Activated naive CD4-positive, alpha-beta T cell treated with Interleukin-2 at 50 U/mL for 16 hours (primary cell): ENCODE data around the gene SIMC1.
"Not testable (repeated sequence)": the region's sequence is repeated elsewhere in the genome, so short reads cannot be mapped to it uniquely, and the experiment has no call there.

Experiments used
- DNase-seq: peaks from one replicate; pipeline ENCODE4 v3.0.0-alpha.2; 2020

The SIMC1 gene

DNA sequence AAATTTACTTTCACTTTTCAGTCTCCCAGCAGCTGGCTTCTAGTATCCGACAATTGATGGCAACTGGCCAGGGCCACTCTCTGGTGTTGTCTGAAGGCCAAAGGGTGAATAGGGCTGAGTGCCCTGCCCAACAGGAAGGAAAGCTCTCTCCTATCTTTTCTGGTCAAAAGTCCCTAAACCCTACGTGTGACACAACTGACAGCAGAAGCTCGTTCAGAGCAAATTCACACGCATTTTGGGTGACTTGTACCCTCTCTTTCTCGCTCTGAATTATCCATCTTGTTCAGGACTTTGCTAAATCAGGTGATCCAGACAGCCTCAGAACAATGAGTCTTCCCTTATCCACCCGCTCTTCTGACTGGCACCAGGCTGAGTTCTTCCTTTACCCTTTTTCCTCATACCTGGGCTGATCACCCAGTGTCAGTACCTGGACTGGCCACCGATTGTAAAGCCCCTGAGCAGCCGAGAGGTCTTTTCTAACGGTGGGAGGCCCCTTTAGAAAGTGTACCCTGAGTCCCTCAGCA is 21.8 kb upstream of the SIMC1 start:
- DNase-seq, result not testable (repeated sequence)

DNA sequence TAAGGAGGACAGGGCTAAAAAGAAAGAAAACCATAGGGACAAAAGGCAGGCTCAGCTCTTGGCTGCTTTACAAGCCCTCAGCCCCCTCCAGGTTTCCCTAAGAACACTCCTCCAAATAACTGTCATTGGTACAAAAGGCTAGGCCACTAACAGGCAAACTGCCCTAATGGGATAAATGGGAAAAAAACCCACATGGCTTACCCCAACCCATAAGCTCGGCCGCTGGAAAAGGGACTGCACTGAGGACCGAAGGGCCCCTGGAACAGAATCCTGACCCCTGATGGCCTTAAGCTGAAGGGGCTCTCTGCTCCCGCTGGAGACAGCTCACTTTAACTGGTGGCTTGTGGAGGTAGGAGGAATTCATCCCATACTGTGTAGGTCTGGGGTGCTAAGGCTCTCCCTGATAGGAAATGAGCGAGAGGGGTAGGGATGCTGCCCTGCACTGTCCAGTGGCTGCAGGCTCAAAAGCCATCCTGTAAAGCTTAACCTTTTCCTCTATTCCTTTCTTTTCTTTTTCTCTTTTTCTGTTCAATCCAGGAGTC is 21.0 kb upstream of the SIMC1 start:
- not testable (repeated sequence) for DNase-seq

DNA sequence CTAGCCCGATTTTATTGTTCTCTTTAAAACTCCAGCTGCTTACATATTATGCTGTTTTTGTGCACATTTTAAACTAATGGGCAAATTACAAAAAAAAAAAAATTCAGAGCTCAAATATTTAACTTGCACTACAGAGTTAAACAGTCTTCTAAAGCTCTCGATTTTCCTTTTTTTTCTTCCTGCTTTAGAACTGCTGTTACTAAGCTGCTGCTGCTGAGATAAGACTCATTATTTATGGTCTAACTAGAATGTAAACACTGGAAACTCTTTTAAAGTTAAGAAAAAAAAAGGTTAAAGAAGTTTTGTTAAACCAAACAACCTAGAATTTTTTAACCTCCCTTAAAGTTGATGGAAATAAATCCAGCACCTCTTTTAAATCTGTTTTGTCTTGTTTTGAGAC is 20.5 kb upstream of the SIMC1 start:
- DNase-seq, result not testable (repeated sequence)

DNA sequence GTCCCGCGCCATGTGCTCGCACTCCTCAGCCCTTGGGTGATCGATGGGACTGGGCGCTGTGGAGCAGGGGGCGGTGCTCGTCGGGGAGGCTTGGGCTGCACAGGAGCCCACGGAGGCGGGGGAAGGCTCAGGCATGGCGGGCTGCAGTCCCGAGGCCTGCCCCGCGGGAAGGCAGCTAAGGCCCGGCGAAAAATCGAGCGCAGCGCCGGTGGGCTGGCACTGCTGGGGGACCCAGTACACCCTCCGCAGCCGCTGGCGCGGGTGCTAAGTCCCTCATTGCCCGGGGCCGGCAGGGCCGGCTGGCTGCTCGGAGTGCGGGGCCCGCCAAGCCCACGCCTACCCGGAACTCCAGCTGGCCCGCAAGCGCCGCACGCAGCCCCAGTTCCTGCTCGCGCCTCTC is 16.2 kb upstream of the SIMC1 start:
- not testable (repeated sequence) for DNase-seq

DNA sequence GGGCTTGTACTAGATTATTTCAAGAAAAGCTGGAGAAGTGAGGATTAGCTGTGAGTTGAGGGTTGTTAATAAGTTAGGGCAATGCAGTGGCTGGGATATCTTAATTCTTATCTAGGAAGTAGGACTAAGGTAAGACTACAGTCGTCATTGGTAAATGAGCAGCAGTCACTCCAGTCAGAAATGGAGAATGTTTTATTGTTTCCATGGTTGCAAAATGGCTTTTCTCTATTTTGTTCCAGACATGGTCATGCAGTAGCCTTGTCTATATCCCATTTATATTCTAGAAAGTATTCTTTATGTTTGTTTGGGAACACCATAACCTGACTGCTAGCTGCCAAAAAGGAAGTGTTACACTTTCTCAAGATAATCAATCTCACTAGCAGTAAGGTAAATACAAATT is 9.9 kb upstream of the SIMC1 start:
- DNase-seq, result not testable (repeated sequence)

DNA sequence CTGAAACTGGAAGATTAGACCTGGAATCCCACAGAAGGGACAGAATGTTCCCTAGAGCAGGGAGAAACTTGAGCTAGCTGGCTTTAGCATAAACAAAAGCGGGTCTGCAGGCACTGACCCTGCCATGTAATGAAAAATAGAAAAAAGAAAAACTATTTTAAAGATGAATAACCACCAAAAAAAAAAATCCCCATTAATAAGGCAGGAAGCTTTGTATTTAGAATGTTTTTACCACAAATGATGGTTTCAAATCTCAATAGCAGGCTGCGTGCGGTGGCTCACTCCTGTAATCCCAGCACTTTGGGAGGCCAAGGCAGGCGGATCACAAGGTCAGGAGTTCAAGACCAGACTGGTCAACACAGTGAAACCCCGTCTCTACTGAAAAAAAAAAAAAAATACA is 5.0 kb upstream of the SIMC1 start:
- not testable (repeated sequence) for DNase-seq

DNA sequence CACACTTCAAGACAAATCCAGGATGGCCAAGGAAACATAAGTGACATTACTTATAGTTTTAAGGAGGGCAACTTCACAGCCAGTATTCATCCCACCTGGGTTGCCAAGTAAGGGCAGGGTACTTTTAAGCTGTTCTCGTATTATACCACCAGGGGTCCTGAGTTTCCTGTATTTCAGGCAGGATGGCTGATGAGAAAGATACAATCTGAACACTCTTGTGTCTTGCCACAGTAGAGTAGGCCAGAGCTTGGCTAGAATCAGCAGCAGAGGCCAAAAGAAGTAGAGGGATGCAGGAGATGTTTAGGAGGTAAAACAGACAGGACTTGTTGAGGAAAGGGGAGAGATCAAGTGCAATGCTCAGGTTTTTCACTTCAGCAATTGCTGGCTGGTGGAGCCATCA is 3.1 kb upstream of the SIMC1 start:
- peak; percentile 5 for DNase-seq

DNA sequence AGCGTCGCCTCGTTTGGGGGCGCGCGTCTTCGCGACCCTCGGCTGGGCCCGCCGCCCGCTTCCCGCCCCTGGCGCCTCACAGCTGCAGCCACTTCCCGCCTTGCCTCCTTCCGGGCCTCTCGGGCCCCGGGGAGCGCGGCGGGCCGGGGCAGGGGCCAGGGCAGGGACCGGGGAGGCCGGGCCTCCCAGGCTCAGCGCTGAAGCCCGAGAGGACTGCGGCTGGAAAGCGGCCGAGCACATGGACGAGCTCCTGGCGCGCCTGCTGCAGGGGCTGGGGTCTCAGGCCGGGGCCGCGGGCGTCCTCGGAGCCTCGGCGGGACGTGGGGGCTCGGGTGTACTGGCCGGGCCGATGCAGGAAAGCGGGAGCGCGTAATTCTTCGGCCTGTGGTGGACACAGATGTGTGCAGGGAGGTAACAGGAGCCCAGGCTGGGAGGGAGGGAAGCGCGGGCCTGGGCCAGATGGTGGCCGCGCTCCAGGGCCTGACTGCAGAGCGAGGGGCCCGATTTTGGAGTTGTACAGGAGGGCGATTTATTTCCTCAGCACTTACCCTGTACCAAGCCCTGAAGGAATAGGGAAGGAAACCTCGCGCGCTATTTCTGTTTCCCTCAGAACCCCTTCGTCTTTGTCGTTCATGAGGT is 540 bp downstream of the SIMC1 start:
- DNase-seq, result not testable (repeated sequence)

DNA sequence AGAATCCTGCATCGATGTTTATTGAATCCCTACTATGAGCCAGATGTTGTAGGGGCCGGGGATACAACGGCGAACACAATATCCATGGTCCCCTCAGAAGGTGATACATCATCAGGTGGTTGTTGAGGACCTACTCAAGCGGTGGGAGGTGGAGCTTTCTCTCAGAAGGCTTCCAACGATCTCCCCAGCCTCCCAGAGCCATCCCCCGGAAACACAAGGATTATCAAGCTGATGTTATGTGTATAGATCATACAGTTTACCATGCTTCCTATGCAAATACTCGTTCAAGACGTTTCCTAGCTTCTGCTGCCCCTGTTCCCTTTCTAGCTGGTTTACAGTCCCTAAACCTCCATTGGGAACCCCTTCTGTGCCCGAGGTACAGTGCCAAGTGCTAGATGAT is 1.1 kb downstream of the SIMC1 start:
- not testable (repeated sequence) for DNase-seq

DNA sequence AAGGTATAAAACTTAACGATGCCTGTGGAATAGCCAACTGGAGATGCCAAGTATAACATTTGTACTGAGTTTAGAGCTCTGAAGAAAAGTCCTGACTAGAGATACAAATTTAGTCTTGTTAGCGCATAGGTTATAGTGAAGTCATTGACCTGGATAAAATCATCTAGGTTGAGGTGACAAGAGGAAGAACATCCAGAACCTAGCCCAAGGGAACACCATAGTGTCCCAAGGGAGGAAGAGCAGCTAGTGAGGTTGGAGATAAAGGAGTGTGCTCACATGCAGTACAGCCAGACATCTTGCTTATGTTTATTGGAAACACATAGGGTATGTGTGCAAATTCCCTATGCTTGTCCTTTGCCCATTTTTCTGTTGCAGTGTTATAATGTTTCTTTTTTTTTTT is 6.1 kb downstream of the SIMC1 start:
- not testable (repeated sequence) for DNase-seq

DNA sequence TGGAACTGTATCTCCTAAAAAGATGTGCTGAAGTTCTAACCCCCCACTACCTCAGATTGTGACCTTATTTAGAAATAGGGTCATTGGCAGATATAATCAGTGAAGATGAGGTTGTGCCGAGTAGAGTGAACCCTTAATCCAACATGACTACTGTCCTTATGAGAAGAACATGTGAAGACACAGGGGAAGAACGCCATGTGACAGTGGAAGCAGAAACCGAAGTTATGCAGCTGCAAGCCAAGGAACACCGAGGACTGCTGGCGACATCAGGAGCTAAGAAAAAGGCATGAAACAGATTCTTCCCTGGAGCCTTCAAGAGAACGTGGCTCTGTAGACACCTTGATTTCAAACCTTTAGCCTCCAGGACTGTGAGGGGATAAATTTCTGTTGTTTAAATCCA is 6.8 kb downstream of the SIMC1 start:
- not testable (repeated sequence) for DNase-seq

DNA sequence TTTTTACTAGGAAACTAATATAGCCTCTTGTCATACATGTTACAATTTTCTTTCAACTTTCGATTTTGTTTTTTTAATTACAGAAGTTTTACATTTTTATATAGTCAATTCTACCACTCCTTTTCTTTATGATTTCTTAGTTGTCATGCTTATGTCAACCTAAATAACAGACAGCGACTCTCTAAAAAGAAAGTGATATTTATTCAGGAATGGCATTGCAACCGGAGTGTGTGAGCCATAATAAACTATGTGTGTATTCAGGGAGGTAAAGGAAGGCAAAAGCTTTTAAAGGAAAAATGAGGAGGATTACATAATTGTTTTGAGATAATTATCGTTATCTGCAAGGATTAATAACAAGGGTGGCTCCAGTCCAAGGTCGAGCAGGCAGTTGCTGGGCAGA is 7.3 kb downstream of the SIMC1 start:
- not testable (repeated sequence) for DNase-seq

DNA sequence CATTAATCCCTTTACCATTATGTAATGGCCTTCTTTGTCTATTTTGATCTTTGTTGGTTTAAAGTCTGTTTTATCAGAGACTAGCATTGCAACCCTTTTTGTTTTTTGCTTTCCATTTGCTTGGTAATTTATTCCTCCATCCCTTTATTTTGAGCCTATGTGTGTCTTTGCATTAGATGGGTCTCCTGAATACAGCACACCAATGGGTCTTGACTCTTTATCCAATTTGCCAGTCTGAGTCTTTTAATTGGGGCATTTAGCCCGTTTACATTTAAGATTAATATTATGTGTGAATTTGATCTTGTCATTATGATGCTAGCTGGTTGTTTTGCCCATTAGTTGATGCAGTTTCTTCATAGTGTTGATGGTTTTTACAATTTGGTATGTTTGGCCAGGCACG is 12.5 kb downstream of the SIMC1 start:
- DNase-seq, result not testable (repeated sequence)

DNA sequence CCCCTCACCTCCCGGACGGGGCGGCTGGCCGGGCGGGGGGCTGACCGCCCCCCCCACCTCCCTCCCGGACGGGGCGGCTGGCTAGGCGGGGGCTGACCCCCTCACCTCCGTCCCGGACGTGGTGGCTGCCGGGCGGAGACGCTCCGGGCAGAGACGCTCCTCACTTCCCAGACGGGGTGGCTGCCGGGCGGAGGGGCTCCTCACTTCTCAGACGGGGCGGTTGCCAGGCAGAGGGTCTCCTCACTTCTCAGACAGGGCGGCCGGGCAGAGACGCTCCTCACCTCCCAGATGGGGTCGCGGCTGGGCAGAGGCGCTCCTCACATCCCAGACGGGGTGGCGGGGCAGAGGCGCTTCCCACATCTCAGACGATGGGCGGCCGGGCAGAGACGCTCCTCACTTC is 13.9 kb downstream of the SIMC1 start:
- not testable (repeated sequence) for DNase-seq

DNA sequence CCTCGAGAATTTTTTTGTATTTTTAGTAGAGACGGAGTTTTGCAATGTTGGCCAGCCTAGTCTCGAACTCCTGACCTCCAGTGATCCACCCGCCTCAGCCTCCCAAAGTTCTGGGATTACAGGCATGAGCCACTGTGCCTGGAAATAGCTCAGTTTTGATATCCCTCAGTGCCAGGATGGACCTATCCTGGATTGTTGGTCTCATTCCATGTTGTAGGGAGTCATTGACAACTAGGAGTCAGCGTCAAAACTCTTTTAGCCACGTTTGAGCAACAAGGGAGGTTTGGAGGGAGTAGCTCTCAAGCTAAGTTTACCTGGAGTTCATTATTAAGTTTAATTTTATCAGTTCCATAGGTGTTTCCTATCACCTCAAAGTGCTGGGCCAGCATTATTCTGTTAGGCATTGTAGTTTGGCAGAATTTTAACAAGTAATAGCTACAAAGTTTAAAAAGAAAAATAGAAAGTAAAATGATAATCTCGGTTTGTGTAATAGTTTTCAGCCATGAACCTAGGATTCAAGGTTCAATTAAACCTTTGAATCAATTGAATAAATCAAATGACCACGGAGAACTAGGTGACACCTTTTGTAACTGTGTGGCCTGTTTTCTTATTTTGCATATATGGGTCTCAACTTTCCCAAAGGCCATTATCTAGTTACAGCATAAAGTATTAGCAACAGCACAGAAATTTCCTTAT is 15.3 kb downstream of the SIMC1 start:
- not testable (repeated sequence) for DNase-seq

DNA sequence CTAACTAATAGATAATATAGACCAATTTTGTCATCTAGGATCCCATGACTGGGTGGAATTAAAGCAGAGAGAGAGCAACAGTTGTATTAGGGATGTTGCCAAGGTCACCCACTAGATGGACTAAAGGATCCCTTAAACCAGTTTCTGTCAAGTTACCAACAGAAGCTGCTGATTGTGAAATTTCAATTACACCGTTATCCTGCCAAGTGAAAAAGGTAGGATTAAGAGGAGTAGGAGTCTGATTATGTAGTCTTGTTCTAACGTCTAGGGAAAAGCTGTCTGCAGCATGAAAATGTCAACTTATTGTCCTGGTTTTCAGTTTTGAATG is 15.8 kb downstream of the SIMC1 start:
- not testable (repeated sequence) for DNase-seq

DNA sequence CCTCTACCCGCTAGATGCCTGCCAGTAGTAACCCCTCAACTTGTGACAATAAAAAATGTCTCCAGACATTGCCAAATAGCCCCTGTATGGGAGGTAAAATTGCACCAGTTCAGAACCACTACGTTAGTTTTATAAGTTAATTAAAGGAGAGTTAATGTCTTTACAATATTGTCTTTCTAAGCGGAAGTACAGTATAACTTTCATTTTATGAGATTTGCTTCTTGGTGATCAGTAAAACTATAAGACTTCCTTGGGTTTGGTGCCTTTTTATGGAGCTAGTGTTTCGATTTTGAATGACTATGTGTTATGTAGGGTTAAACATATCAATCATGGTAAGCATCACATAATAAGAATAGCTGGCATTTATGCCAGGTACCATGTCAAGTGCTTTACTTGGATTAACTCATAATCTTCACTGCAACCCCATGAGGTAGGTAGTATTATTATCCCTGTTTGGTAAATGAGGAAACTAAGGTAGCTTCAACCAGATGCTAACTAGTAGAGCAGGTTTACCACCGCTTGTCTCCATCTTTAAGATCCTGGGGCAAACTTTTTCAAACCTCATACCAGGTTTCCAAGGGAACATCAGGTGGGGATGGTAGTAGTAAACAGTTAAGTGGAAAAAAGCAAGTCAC is 19.8 kb downstream of the SIMC1 start:
- DNase-seq, result not testable (repeated sequence)

DNA sequence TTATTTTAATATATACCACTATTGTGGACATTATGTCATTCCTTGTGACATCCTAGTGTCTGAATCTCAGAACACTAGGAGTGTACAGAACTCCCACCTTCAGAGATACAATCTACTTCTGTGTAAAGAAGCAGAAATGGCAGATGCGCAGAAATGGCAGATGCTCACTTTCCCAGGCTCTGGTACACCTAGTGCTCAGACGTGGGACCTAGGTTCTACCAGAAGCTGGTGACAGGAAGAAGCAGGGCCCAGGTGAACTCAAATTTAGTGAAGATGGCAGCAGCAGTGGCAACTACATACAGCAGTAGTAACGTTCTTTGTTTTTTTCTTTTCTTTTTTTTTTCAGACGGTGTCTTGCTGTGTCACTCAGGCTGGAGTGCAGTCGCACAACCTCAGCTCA is 22.5 kb downstream of the SIMC1 start:
- DNase-seq, result not testable (repeated sequence)

DNA sequence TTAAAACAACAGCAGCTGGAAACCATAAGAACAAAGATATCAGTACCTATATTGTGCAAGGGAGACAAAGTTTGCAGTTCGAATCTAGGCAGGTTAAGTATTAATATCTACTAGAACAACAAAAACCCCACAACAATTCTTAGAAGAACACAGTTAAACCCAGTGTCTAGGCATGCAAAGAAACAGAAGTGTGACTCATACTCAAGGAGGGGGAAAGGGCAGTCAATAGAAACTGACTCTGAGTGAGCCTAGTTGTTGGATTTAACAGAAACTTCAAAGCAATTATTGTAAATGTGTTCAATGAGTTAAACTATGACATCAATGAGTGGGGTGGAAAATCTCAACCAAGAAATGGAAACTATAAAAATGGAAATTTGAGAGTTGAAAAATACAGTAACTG is 28.2 kb downstream of the SIMC1 start:
- not testable (repeated sequence) for DNase-seq

DNA sequence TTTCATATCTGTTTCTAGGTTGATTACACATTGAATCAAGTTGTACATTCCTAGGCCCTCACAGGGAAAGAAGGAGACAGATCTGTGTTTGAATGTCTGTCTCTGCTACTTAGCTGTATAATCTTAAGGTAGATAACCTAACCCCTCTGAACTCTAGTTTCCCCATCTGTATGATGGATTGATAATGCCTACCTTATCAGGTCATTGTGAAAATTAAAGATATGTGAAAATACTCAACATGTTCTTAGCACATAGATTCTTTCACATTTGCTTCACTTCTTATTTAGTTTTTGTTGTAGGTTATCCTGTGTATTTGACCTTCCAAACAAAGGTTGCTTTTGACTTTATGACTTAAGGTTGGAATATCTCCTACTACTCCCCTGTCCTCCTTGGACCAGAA is 50.8 kb downstream of the SIMC1 start:
- DNase-seq, result not testable (repeated sequence)

DNA sequence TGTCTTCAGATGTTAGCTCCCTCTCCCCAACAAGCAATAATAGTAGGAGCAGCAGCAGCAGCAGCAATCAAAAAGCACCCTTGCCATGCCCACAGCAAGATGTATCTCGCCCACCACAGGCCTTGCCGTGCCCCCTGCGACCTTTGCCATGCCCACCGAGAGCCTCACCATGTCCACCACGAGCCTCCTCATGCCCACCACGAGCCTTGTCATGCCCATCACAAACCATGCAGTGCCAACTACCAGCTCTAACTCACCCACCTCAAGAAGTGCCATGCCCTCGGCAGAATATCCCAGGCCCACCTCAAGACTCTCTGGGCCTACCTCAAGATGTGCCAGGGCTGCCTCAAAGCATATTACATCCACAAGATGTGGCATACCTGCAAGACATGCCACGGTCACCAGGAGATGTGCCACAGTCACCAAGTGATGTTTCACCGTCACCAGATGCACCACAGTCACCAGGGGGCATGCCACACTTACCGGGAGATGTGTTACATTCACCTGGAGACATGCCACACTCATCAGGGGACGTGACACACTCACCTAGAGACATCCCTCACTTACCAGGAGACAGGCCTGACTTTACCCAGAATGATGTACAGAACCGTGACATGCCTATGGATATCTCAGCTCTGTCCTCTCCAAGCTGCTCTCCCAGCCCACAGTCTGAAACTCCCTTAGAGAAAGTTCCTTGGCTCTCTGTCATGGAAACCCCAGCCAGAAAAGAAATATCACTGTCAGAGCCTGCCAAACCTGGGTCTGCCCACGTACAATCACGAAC is 52.0 kb downstream of the SIMC1 start:
- DNase-seq, result not testable (repeated sequence)

DNA sequence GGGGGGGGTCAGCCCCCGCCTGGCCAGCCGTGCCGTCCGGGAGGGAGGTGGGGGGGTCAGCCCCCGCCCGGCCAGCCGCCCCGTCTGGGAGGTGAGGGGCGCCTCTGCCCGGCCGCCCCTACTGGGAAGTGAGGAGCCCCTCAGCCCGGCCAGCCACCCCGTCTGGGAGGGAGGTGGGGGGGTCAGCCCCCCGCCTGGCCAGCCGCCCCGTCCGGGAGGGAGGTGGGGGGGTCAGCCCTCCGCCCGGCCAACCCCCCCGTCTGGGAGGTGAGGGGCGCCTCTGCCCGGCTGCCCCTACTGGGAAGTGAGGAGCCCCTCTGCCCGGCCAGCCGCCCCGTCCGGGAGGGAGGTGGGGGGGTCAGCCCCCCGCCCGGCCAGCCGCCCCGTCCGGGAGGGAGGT is 67.1 kb downstream of the SIMC1 start:
- DNase-seq, result not testable (repeated sequence)
